ENCODE measurements around the gene PIK3R6. TPM values are rescaled to one million over a fixed set of nuclear protein-coding genes. Genes with fewer than 3 reads are reported as not detected.

The PIK3R6 gene
- total RNA-seq, 1 experiment from 2014 or later: not detected

- Histone ChIP-seq H2BK20ac (ENCODE audit: low read depth, low read length, poor library complexity, severe bottlenecking) (no peak overlapping the region), H3K4ac (ENCODE audit: low read depth, low read length) (no peak overlapping the region), H3K9me3 (ENCODE audit: control insufficient read depth, low read depth, low read length) (no peaks in the 10 kb centered on the region), H3K23ac (ENCODE audit: insufficient read length, low read depth, low read length) (no peak overlapping the region), H3K79me1 (ENCODE audit: insufficient read depth, low read depth, low read length, poor library complexity, severe bottlenecking) (no peaks in the 10 kb centered on the region), H2BK12ac (ENCODE audit: insufficient read length, low read depth, low read length) (no peak overlapping the region), H2AFZ (ENCODE audit: low read length) (no peak overlapping the region), H3K18ac (ENCODE audit: insufficient read length, low read depth, low read length) (no peak overlapping the region), H3K23me2 (ENCODE audit: insufficient read length, low read depth, low read length, poor library complexity, severe bottlenecking) (no peaks in the 10 kb centered on the region), H3K27me3 (ENCODE audit: insufficient read depth, low read length) (no peaks in the 10 kb centered on the region), H4K91ac (ENCODE audit: insufficient read length, low read depth, low read length) (no peak overlapping the region), H3K56ac (ENCODE audit: insufficient read length, low read depth, low read length) (no peak overlapping the region), H3K79me2 (ENCODE audit: insufficient read depth, low read length) (no peaks in the 10 kb centered on the region), H2AK5ac (ENCODE audit: insufficient read length, low read length) (no peak overlapping the region), H3K14ac (ENCODE audit: insufficient read depth, low read length) (no peak overlapping the region), H2BK15ac (ENCODE audit: low read depth, low read length) (no peak overlapping the region), H4K5ac (ENCODE audit: insufficient read length, low read depth, low read length) (no peak overlapping the region), H4K20me1 (ENCODE audit: control insufficient read depth, insufficient read depth, insufficient read length) (no peaks in the 10 kb centered on the region), H3K9ac (ENCODE audit: extremely low read depth, insufficient read length, low read length) (no peak overlapping the region), H2BK120ac (ENCODE audit: low read depth, low read length, poor library complexity, severe bottlenecking) (no peak overlapping the region), H3K27ac (ENCODE audit: insufficient read length, low read depth, low read length) (no peak overlapping the region), H3T11ph (ENCODE audit: low read length) (no peak overlapping the region), H2BK5ac (ENCODE audit: insufficient read length, low read length) (no peak overlapping the region), H3K4me2 (ENCODE audit: insufficient read depth, insufficient read length, low read length) (no peak overlapping the region), H3K4me1 (ENCODE audit: insufficient read depth, low read length) (no peaks in the 10 kb centered on the region), H4K8ac (replicated peaks; ENCODE audit: insufficient read length, low read depth, low read length) (no peak overlapping the region)
- no peak for DNase-seq
- no CpG with 5 or more reads among the region's 2 CpGs for WGBS (ENCODE audit: extremely low coverage, insufficient read length, low lambda C conversion rate)
- no peak overlapping the region for H3K27ac Mint-ChIP-seq
- H3K4me3 Mint-ChIP-seq: no peak overlapping the region
- H3K9me3 Mint-ChIP-seq: peaks cover 3 to 5% of the 10 kb centered on the region in 2 experiments; a peak in 4 of 5 replicates
- no peak for TF ChIP-seq CTCF (conservative IDR thresholded peaks at IDR 0.05)
- peaks cover 4% of the 10 kb centered on the region for H3K27me3 Mint-ChIP-seq (ENCODE audit: low read depth)
- peaks cover 11 to 14% of the 10 kb centered on the region in 2 experiments for H3K4me1 Mint-ChIP-seq
- H3K36me3 Mint-ChIP-seq (ENCODE audit: insufficient read depth in 1 of 3, low read depth in 3 of 3): no peaks in the 10 kb centered on the region
These were observed 100.7 kb downstream of the PIK3R6 start for GRCh38 chr17:8766731-8767130.
